Cardiac fibroblast (primary cell): ENCODE data around the gene MAP3K5.

Experiments
- DNase-seq, 2 donors: peaks; one replicate each; pipeline versions ENCODE4 v3.0.0 to v3.0.0-alpha.2; 2010; ENCODE audit warnings: low read depth in 2 of 2
- H3K4me3 ChIP-seq, 2 donors: replicated peaks in 1 of 2; 1 replicate in 1 of 2; 2 replicates in 1 of 2; pipeline ENCODE4 v1.5.1; 2011; ENCODE audit warnings: low read depth in 2 of 2, low read length in 2 of 2, mild to moderate bottlenecking in 2 of 2, moderate library complexity in 1 of 2
- CTCF ChIP-seq: IDR thresholded peaks from one replicate; pipeline ENCODE4 v1.5.1; 2011; ENCODE audit warnings: low read depth, mild to moderate bottlenecking, low read length, inconsistent platforms

Gene MAP3K5

GRCh38 chr6:136772685-136773472, 19.4 kb downstream of the MAP3K5 start:
- DNase-seq: no peak
- TF ChIP-seq CTCF: no peak
- no peak overlapping the region for H3K4me3 ChIP-seq

GRCh38 chr6:136771306-136771705, 21.0 kb downstream of the MAP3K5 start:
- TF ChIP-seq CTCF: no peak
- DNase-seq: no peak
- H3K4me3 ChIP-seq: no peak overlapping the region

GRCh38 chr6:136769759-136770158, 22.5 kb downstream of the MAP3K5 start:
- no peak overlapping the region for H3K4me3 ChIP-seq
- TF ChIP-seq CTCF: no peak

GRCh38 chr6:136769124-136769523, 23.2 kb downstream of the MAP3K5 start:
- TF ChIP-seq CTCF: no peak
- no peak overlapping the region for H3K4me3 ChIP-seq

More at GRCh38 chr6:136769759-136770158, 22.5 kb downstream of the MAP3K5 start:
- no peak for DNase-seq

GRCh38 chr6:136767570-136768309, 24.5 kb downstream of the MAP3K5 start:
- peak; percentile 34 to 49 for DNase-seq
- H3K4me3 ChIP-seq: no peak overlapping the region
- TF ChIP-seq CTCF: no peak

More at GRCh38 chr6:136769124-136769523, 23.2 kb downstream of the MAP3K5 start:
- DNase-seq: no peak

GRCh38 chr6:136767103-136767502, 25.2 kb downstream of the MAP3K5 start:
- no peak for TF ChIP-seq CTCF
- no peak overlapping the region for H3K4me3 ChIP-seq
- no peak for DNase-seq
